ENCODE results near the gene MMP11.

MMP11 gene

GRCh38 chr22:23753385-23753784 lies 19.3 kb upstream of the MMP11 start:
- TF ChIP-seq, protein P1, sequence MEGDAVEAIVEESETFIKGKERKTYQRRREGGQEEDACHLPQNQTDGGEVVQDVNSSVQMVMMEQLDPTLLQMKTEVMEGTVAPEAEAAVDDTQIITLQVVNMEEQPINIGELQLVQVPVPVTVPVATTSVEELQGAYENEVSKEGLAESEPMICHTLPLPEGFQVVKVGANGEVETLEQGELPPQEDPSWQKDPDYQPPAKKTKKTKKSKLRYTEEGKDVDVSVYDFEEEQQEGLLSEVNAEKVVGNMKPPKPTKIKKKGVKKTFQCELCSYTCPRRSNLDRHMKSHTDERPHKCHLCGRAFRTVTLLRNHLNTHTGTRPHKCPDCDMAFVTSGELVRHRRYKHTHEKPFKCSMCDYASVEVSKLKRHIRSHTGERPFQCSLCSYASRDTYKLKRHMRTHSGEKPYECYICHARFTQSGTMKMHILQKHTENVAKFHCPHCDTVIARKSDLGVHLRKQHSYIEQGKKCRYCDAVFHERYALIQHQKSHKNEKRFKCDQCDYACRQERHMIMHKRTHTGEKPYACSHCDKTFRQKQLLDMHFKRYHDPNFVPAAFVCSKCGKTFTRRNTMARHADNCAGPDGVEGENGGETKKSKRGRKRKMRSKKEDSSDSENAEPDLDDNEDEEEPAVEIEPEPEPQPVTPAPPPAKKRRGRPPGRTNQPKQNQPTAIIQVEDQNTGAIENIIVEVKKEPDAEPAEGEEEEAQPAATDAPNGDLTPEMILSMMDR (conservative IDR thresholded peaks at IDR 0.05) = no peak
- H3K27ac ChIP-seq = no peak overlapping the region

- no peak within 1 kb of the TSS for H3K27ac ChIP-seq
- TF ChIP-seq, protein P1 (conservative IDR thresholded peaks at IDR 0.05) = no peak
Measured at GRCh38 chr22:23754220-23754919, 18.3 kb upstream of the MMP11 start, which contains the start of gene VPREB3. Gene VPREB3, minus strand, starts transcription at chr22:23754425. Its CDS starts 62 bp downstream, at chr22:23754363.

DNA sequence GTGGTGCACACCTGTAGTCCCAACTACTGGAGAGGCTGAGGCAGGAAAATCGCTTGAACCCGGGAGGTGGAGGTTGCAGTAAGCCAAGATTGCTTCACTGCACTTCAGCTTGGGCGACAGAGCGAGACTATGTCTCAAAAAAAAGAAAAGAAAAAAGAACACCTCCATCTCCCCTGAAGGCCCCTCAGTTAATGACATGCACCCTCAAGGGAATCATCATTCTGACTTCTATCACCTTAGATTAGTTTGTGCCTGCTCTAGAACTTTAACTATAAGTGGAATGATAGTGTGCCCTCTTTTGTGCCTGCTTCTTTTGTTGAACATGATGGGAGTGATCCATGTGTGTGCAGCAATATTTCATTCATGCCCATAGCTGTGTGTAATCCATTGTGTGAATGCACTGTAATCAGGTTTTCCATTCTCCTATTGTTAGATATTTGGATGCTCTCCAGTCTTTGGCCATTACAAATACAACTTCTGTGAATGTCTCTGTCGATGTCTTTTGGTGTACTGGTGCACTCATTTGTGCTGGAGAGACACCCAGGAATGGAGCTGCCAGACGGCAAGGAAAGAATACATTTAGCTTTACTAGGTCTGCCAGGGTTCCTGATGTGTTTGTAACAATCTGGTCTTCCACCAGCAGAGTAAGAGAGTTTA lies 17.5 kb upstream of the MMP11 start:
- TF ChIP-seq, protein P1 (conservative IDR thresholded peaks at IDR 0.05) = no peak
- no peak overlapping the region for H3K27ac ChIP-seq

DNA sequence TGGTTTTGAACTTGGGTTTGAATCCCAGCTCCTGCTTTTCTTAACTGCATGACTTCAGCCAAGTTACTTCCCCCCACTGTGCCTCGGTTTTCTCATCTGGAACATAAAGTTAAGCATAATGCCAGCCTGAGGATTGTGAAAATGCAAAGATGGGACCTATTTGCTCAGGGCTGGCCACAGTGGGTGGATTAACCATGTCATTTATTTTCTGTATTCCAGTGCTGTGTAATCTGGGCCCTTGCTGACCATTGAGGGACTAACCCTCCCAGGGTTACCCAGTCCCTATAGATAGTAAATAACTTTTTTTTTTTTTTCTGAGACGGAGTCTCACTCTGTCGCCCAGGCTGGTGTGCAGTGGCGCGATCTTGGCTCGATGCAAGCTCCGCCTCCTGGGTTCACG lies 16.9 kb upstream of the MMP11 start:
- TF ChIP-seq, protein P1 (conservative IDR thresholded peaks at IDR 0.05) = no peak
- no peak overlapping the region for H3K27ac ChIP-seq

- no peak overlapping the region for H3K27ac ChIP-seq
- TF ChIP-seq, protein P1 (conservative IDR thresholded peaks at IDR 0.05) = no peak
Measured at GRCh38 chr22:23756891-23757290, 15.8 kb upstream of the MMP11 start.

DNA sequence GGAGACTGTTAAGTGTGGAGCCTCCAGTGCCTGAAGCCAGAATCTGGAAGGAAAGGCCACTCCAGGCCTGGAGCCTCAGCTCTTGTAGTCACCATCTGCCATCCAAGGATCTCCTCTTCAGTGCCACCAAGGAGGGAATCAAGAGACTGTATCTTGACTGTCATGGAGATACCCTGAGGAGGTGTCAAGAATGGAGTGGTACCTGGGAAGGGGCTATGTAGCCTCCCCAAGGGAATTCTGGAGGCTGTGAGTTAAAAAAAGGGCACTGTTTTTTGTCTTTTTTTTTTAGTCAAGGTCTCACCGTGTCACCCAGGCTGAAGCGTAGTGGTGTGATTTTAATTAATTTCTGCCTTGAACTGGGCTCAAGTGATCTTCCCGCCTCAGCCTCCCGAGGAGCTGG lies 13.1 kb upstream of the MMP11 start:
- TF ChIP-seq, protein P1 (conservative IDR thresholded peaks at IDR 0.05) = no peak
- no peak overlapping the region for H3K27ac ChIP-seq

GRCh38 chr22:23760056-23760455 lies 12.6 kb upstream of the MMP11 start:
- TF ChIP-seq, protein P1 (conservative IDR thresholded peaks at IDR 0.05) = no peak
- H3K27ac ChIP-seq = no peak overlapping the region

Measured in VCaP (cell line).